Lung (tissue), 12 donors: Measurements from ENCODE around the gene HES7. TPM values are rescaled to one million over a fixed set of nuclear protein-coding genes. Genes with fewer than 3 reads are reported as not detected.

Source experiments
- ATAC-seq: fragments of 200-7000 bp; cut with Tn5 transposase; one replicate; pipeline ENCODE4 v1.9.1; 2020; ENCODE audit warnings: moderate number of reproducible peaks; ENCODE audit not compliant: insufficient read depth, low FRiP score
- DNase-seq, 3 donors: peaks; one replicate each; pipeline ENCODE4 v3.0.0-alpha.2; 2013 to 2017
- H3K27ac ChIP-seq, 2 donors: one replicate each; pipeline ENCODE4 v1.5.1; 2013; ENCODE audit warnings: mild to moderate bottlenecking in 2 of 2, moderate library complexity in 2 of 2, control low read depth in 1 of 2, inconsistent platforms in 1 of 2, low read depth in 1 of 2, low read length in 1 of 2
- H3K27me3 ChIP-seq, 3 donors: one replicate each; pipeline ENCODE4 v1.5.1; 2013; ENCODE audit warnings: low read length in 2 of 3; ENCODE audit not compliant: control insufficient read depth in 3 of 3, insufficient read depth in 3 of 3
- H3K36me3 ChIP-seq, 4 donors: one replicate each; pipeline ENCODE4 v1.5.1; 2013; ENCODE audit warnings: low read length in 4 of 4, mild to moderate bottlenecking in 1 of 4, moderate library complexity in 1 of 4; ENCODE audit not compliant: control insufficient read depth in 4 of 4, insufficient read depth in 4 of 4
- H3K4me1 ChIP-seq, 5 donors: one replicate each; pipeline ENCODE4 v1.5.1; 2013; ENCODE audit warnings: low read length in 5 of 5, mild to moderate bottlenecking in 2 of 5, moderate library complexity in 1 of 5; ENCODE audit not compliant: control insufficient read depth in 5 of 5, insufficient read depth in 5 of 5
- H3K4me3 ChIP-seq: one replicate; pipeline ENCODE4 v1.5.1; 2013; ENCODE audit warnings: mild to moderate bottlenecking, control low read depth, moderate library complexity
- H3K9ac ChIP-seq, 2 donors: one replicate each; pipeline ENCODE4 v1.5.1; 2013; ENCODE audit warnings: low read length in 2 of 2, control low read depth in 1 of 2; ENCODE audit not compliant: insufficient read depth in 1 of 2
- H3K9me3 ChIP-seq, 4 donors: one replicate each; pipeline ENCODE4 v1.5.1; 2013; ENCODE audit warnings: low read length in 3 of 4, mild to moderate bottlenecking in 1 of 4, moderate library complexity in 1 of 4; ENCODE audit not compliant: control insufficient read depth in 4 of 4, insufficient read depth in 3 of 4
- WGBS, 2 donors: extraction: QIAGEN DNeasy Blood & Tissue Kit; methylation state at CpG; one replicate each; pipeline ENCODE4 v1.1.7; 2013; 5-methylcytosine and 5-hydroxymethylcytosine counted together
- polyA plus RNA-seq, 2 donors: library from polyadenylated mRNA; stranded (reverse); fragments of 200-250 nt; gene quantifications; one replicate each; pipeline ENCODE4 v1.2.1, GENCODE V29; 2013
- total RNA-seq, 2 donors: library from RNA; depleted of rRNA in 1 of 2; stranded (reverse); fragments of >200 nt in 1 of 2; gene quantifications; one replicate each; pipeline ENCODE4 v1.2.1, GENCODE V29; 2014 to 2021
- TF ChIP-seq, protein P1 (sequence below): IDR thresholded peaks from 2 replicates; pipeline ENCODE4 v1.5.1; 2012; ENCODE audit warnings: mild to moderate bottlenecking; ENCODE audit errors: control extremely low read depth, extremely low read depth
- donor health status: control.
- donor health status: control.
- donor health status: Bipolar disorder and iron deficiency.
- donor health status: healthy.
- donor health status: DM: yes; HTN: yes; CAD: no.

Gene HES7
- total and polyA plus RNA-seq, 4 donors: 0.22 to 0.55 (median 0.28) TPM; not detected in 1

DNA sequence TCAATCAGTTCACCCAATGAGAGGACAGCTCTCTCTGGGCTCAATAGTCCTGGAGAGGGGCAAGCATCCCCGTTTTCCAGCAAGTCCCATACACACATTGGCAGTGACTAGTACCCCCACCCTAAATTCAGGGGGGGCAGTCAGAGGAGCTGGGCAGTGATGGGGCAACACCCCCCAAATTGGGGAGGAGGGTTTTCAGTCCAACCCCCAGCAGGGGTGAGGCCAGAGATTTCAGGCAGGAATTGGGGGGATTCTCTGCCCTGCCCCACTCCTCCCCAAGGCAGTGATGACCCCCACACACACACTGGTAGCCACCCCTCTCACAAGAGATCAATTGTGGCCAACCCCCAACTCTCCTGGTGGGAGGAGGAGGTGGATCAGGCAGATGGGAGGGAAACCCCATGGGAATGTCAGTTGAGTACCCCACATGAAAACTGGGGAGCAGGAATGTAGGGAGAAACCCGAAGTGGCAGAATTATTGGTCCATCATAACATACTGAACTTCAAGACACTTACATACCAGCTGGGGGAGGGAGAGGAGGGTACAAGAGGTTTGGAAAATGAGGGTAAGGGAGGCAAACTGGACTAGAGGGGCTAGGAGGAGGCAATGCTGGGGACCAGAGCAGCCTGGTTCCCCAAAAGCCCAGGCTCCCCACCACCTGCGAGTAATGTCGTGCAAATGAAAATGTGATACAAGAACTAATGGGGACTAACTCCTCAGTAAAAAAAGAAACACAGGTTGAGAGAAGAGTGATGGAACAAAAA lies 35.7 kb upstream of the HES7 start:
- Histone ChIP-seq H3K9me3 (no peaks in the 10 kb centered on the region), H3K27ac (no peak overlapping the region), H3K36me3 (peaks cover 3 to 26% (median 14%) of the 10 kb centered on the region in 4 donors), H3K27me3 (no peaks in the 10 kb centered on the region), H3K9ac (no peak overlapping the region), H3K4me1 (peaks cover 10 to 53% (median 29%) of the 10 kb centered on the region in 5 donors), H3K4me3 (no peak overlapping the region)
- no peak for ATAC-seq
- TF ChIP-seq, protein P1, sequence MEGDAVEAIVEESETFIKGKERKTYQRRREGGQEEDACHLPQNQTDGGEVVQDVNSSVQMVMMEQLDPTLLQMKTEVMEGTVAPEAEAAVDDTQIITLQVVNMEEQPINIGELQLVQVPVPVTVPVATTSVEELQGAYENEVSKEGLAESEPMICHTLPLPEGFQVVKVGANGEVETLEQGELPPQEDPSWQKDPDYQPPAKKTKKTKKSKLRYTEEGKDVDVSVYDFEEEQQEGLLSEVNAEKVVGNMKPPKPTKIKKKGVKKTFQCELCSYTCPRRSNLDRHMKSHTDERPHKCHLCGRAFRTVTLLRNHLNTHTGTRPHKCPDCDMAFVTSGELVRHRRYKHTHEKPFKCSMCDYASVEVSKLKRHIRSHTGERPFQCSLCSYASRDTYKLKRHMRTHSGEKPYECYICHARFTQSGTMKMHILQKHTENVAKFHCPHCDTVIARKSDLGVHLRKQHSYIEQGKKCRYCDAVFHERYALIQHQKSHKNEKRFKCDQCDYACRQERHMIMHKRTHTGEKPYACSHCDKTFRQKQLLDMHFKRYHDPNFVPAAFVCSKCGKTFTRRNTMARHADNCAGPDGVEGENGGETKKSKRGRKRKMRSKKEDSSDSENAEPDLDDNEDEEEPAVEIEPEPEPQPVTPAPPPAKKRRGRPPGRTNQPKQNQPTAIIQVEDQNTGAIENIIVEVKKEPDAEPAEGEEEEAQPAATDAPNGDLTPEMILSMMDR: no peak
- WGBS, 2 donors: 75 to 89% methylated on average over 4 of the region's 4 CpGs
- no peak for DNase-seq

DNA sequence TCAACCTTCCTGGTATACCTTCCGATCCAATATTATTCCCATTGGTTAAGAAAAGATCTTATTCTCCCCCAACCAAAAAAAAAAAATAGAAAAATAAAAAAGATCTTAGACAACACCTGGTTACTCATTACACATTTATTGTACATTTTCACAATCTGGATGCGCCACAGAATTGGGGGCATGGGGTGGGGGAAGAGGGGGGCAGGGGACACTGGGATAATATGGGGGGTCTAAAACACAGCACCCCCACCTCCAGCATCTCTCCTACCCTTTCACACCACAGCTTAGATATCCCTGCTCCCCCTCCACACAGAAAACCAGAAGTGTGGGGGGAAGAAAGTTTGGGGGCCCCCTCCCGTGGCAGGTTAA lies 35.1 kb upstream of the HES7 start:
- H3K4me1 ChIP-seq: peaks cover 8 to 50% (median 26%) of the 10 kb centered on the region in 5 donors
- no peak for ATAC-seq

DNA sequence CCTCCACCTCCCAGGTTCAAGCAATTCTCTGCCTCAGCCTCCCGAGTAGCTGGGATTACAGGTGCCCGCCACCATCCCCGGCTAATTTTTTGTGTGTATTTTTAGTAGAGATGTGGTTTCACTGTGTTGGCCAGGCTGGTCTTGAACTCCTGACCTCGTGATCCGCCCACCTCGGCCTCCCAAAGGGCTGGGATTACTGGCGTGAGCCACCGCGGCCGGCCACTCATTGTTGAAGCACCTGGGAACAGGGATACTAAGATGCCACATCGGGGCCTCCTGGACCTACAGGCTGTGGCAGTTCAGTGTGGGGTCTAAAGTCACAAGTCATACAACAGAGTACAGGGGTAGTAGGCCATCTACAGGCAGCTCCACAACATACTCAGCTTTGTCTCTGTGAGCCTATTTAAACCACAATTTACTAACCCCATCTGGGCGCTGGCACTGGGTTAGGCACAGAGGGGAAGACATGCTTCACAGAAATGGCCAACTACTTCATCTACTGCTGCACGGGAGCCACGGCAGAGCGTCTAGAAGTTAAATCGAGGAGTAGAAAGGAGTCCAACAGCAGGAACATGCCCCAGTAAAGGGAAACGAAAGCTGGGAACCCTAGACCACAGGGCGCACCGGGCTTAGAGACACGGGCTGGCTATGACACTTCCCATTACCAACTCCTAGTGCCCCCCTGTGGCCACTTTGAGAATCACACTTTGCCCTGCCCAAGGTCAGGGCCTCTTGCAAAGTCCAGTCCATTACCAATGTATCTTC lies 34.5 kb upstream of the HES7 start:
- Histone ChIP-seq H3K4me3 (no peak overlapping the region), H3K27ac (peak overlapping the region; percentile 81 to 85), H3K27me3 (no peaks in the 10 kb centered on the region), H3K9me3 (no peaks in the 10 kb centered on the region), H3K36me3 (peaks cover 3 to 26% (median 14%) of the 10 kb centered on the region in 4 donors), H3K9ac (no peak overlapping the region), H3K4me1 (peaks cover 3 to 50% (median 28%) of the 10 kb centered on the region in 5 donors)
- TF ChIP-seq, protein P1: peak; percentile 91
- WGBS, 2 donors: 43 to 52% methylated on average over 20 of the region's 20 CpGs
- ATAC-seq (no peak), DNase-seq (peak; percentile 88 to 92 (median 90))

More for the DNA sequence above, 35.1 kb upstream of the HES7 start:
- H3K36me3 ChIP-seq: peaks cover 3 to 26% (median 14%) of the 10 kb centered on the region in 4 donors
- H3K9ac ChIP-seq: no peak overlapping the region
- H3K27ac ChIP-seq: no peak overlapping the region
- H3K27me3 ChIP-seq: no peaks in the 10 kb centered on the region
- H3K9me3 ChIP-seq: no peaks in the 10 kb centered on the region
- DNase-seq: no peak
- no peak overlapping the region for H3K4me3 ChIP-seq
- TF ChIP-seq, protein P1: no peak
- WGBS, 2 donors: 59% methylated on average over 3 of the region's 3 CpGs
